Right lobe of liver (tissue), 4 donors: ENCODE measurements around the gene DNAH10.

Source experiments
- CTCF ChIP-seq, 4 donors: fragments of 200-600 bp in 3 of 4; fragments of 450-650 bp in 1 of 4; IDR thresholded peaks; one replicate each; pipeline versions ENCODE4 v1.5.1 to v1.8.0; 2016 to 2022; ENCODE audit warnings: antibody characterized with exemption in 4 of 4, mild to moderate bottlenecking in 2 of 4
- POLR2A ChIP-seq: fragments of 450-650 bp; IDR thresholded peaks from one replicate; pipeline ENCODE4 v1.6.1; 2017; ENCODE audit warnings: antibody characterized with exemption, mild to moderate bottlenecking
- donor health status: DM: no; HTN: no; CAD: no.
- donor health status: DM: no; HTN: no; CAD: no.
- donor health status: DM: no; HTN: yes; CAD: no.

- TF ChIP-seq CTCF (IDR thresholded peaks at IDR 0.05) (no peak), POLR2A (no peak)
Measured at GRCh38 chr12:123896767-123897166, 134.7 kb downstream of the DNAH10 start.
